Measurements from ENCODE around the gene FBXL14. TPM values are rescaled to one million over a fixed set of nuclear protein-coding genes. Genes with fewer than 3 reads are reported as not detected.

FBXL14 gene
- total RNA-seq, 2 donors from 2014 or later = 21.3 to 28.7 TPM

- H3K27me3 ChIP-seq (replicated peaks; ENCODE audit: insufficient read depth) = no peaks in the 10 kb centered on the region
- H3K27ac ChIP-seq = no peak overlapping the region
- intact Hi-C loops (cut with DNase I) = no loop called here
- no peaks in the 10 kb centered on the region for H3K4me1 ChIP-seq (replicated peaks)
- H3K9me3 ChIP-seq = no peaks in the 10 kb centered on the region
- WGBS = 77% methylated on average over 16 of the region's 18 CpGs
- no peak for DNase-seq (ENCODE audit: low spot score)
- no peak for TF ChIP-seq POLR2AphosphoS5 (IDR thresholded peaks at IDR 0.05)
- no peak for TF ChIP-seq POLR2A (IDR thresholded peaks at IDR 0.05)
- no peak for TF ChIP-seq CTCF (IDR thresholded peaks at IDR 0.05)
- peaks cover 0 to 3% of the 10 kb centered on the region in 2 donors for H3K36me3 ChIP-seq
- no peak overlapping the region for H3K4me3 ChIP-seq
Measured at GRCh38 chr12:1640328-1641234, 46.2 kb upstream of the FBXL14 start.

DNA sequence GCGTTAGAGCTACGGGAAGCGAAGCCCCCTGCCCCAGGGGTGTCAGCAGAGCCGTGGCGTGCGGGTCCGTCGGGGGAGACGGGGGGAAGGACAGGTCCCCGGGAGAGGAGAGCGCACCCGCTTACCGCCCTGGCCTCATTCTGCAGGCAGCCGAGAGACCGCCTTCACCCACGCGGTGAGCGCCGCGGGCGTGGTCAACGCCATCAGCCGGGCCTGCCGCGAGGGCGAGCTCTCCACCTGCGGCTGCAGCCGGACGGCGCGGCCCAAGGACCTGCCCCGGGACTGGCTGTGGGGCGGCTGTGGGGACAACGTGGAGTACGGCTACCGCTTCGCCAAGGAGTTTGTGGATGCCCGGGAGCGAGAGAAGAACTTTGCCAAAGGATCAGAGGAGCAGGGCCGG is 45.2 kb upstream of the FBXL14 start:
- H3K4me1 ChIP-seq (replicated peaks) = peaks cover 2% of the 10 kb centered on the region
- H3K27me3 ChIP-seq (replicated peaks; ENCODE audit: insufficient read depth) = no peaks in the 10 kb centered on the region
- TF ChIP-seq POLR2AphosphoS5 (IDR thresholded peaks at IDR 0.05) = no peak
- no peak for TF ChIP-seq CTCF (IDR thresholded peaks at IDR 0.05)
- no peak for TF ChIP-seq POLR2A (IDR thresholded peaks at IDR 0.05)
- peaks cover 0 to 3% of the 10 kb centered on the region in 2 donors for H3K36me3 ChIP-seq
- no peak for DNase-seq (ENCODE audit: low spot score)
- WGBS = 86% methylated on average over 35 of the region's 40 CpGs
- H3K4me3 ChIP-seq = no peak overlapping the region
- H3K27ac ChIP-seq = no peak overlapping the region
- H3K9me3 ChIP-seq = no peaks in the 10 kb centered on the region
- intact Hi-C loops (cut with DNase I) = no loop called here

DNA sequence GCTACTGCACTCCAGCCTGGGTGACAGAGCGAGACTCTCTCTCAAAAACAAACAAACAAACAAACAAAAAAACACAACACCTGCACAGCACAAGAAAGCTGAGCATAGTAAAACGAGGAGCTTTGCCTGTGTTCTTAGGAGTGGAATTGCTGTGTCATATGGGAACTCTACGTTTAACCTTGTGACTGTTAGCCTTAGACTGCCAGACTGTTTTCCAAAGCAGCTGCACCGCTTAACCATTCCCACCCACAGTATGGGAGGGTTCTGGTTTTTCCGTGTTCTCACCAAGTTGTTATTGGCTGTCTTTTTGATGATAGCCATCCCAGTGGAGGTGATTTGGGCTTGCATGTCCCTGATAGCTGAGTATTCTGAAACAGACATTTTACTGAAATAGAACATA is 43.8 kb upstream of the FBXL14 start:
- Histone ChIP-seq H3K27me3 (replicated peaks; ENCODE audit: insufficient read depth) (no peaks in the 10 kb centered on the region), H3K27ac (no peak overlapping the region), H3K36me3 (peaks cover 0 to 3% of the 10 kb centered on the region in 2 donors), H3K4me1 (replicated peaks) (peaks cover 8% of the 10 kb centered on the region), H3K4me3 (no peak overlapping the region), H3K9me3 (no peaks in the 10 kb centered on the region)
- TF ChIP-seq POLR2AphosphoS5 (IDR thresholded peaks at IDR 0.05) (no peak), POLR2A (IDR thresholded peaks at IDR 0.05) (no peak), CTCF (IDR thresholded peaks at IDR 0.05) (no peak)
- intact Hi-C loops (cut with DNase I) = no loop called here
- 87% methylated on average over 5 of the region's 5 CpGs for WGBS
- no peak for DNase-seq (ENCODE audit: low spot score)

DNA sequence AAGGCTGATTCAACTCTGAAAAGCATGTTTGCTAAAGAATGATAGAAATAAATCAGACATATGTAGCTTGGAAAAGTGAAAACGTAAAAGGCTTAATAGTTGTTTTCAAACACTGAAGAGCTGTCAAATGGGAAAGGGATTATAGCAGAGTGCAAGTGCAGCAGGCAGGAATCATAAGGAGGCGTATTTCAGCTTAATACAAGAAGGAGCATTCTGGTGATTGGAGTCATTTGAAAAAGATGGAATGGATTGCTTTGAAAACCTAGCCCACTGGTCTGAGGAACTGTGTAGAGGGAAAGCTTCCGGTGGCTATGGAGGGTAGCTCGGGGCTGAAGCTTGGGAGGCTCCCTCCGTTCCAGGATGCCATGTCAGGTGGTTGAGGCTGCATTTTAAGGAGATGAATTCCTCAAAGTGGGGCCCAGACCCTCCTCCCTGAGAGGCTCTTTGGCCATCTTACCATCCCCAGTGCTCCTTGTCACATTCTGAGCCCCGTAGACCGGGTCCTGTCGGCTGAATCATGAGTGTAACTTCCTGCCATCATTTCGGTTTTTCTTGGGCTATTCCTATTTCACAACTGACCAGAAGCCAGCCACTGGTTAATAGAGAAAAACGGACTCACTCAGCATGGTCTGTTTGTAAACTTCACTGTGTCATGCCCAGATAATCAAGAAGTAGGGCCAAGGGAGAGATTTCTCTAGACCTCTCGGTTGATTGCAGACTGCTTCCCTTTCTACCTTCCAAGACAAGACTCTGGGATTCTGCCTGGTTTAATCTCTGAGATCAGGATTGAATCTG is 41.1 kb upstream of the FBXL14 start:
- 82% methylated on average over 11 of the region's 11 CpGs for WGBS
- Histone ChIP-seq H3K27me3 (replicated peaks; ENCODE audit: insufficient read depth) (no peaks in the 10 kb centered on the region), H3K9me3 (no peaks in the 10 kb centered on the region), H3K4me3 (no peak overlapping the region), H3K36me3 (peaks cover 0 to 3% of the 10 kb centered on the region in 2 donors), H3K4me1 (replicated peaks) (peaks cover 8% of the 10 kb centered on the region), H3K27ac (peak overlapping the region in 1 of 2 donors; percentile 26)
- DNase-seq (ENCODE audit: low spot score) = no peak
- intact Hi-C loops (cut with DNase I) = no loop called here
- TF ChIP-seq CTCF (IDR thresholded peaks at IDR 0.05) (no peak), POLR2A (IDR thresholded peaks at IDR 0.05) (no peak), POLR2AphosphoS5 (IDR thresholded peaks at IDR 0.05) (no peak)

All from prostate gland (tissue), 2 donors.